Mesendoderm (in vitro differentiated cells): Measurements from ENCODE around the gene CHFR.
"Not testable (repeated sequence)": the region's sequence is repeated elsewhere in the genome, so short reads cannot be mapped to it uniquely, and the experiment has no call there.

ENCODE experiments used
- DNase-seq: peaks from one replicate; pipeline ENCODE4 v3.0.0; 2013
- H2AK5ac ChIP-seq: 2 replicates; pipeline ENCODE4 v1.6.1; 2013; ENCODE audit warnings: low read length, inconsistent platforms
- H2BK120ac ChIP-seq: 2 replicates; pipeline ENCODE4 v1.6.1; 2013; ENCODE audit warnings: low read depth, mild to moderate bottlenecking, low read length, moderate library complexity, mixed read lengths
- H2BK15ac ChIP-seq: replicated peaks from 2 replicates; pipeline ENCODE4 v1.6.1; 2013; ENCODE audit warnings: low read depth, mild to moderate bottlenecking, moderate library complexity
- H2BK5ac ChIP-seq: 2 replicates; pipeline ENCODE4 v1.6.1; 2013; ENCODE audit warnings: low read length, inconsistent platforms
- H3K18ac ChIP-seq: 2 replicates; pipeline ENCODE4 v1.6.1; 2013; ENCODE audit warnings: mild to moderate bottlenecking, low read length, mixed read lengths
- H3K23ac ChIP-seq: one replicate; pipeline ENCODE4 v1.6.1; 2013; ENCODE audit warnings: low read length
- H3K27ac ChIP-seq: 2 replicates; pipeline ENCODE4 v1.5.1; 2013; ENCODE audit warnings: low read depth, mild to moderate bottlenecking, inconsistent platforms, low read length, moderate library complexity
- H3K27me3 ChIP-seq: 2 replicates; pipeline ENCODE4 v1.6.1; 2013; ENCODE audit warnings: low read length, control low read depth, mild to moderate bottlenecking, inconsistent platforms; ENCODE audit not compliant: insufficient read depth, poor library complexity
- H3K36me3 ChIP-seq: 2 replicates; pipeline ENCODE4 v1.6.1; 2013; ENCODE audit warnings: low read length, inconsistent platforms; ENCODE audit not compliant: control insufficient read depth, insufficient read depth
- H3K4ac ChIP-seq: one replicate; pipeline ENCODE4 v1.6.1; 2013; ENCODE audit warnings: low read depth, mild to moderate bottlenecking, low read length, moderate library complexity
- H3K4me1 ChIP-seq: 2 replicates; pipeline ENCODE4 v1.6.1; 2013; ENCODE audit warnings: low read depth, low read length, inconsistent platforms; ENCODE audit not compliant: control insufficient read depth
- H3K4me2 ChIP-seq: 2 replicates; pipeline ENCODE4 v1.6.1; 2013; ENCODE audit warnings: low read length
- H3K4me3 ChIP-seq: 2 replicates; pipeline ENCODE4 v1.5.1; 2013; ENCODE audit warnings: mild to moderate bottlenecking, low read length
- H3K56ac ChIP-seq: one replicate; pipeline ENCODE4 v1.6.1; 2013; ENCODE audit warnings: low read length
- H3K79me1 ChIP-seq: 2 replicates; pipeline ENCODE4 v1.6.1; 2013; ENCODE audit warnings: low read length, inconsistent platforms
- H3K79me2 ChIP-seq: 2 replicates; pipeline ENCODE4 v1.6.1; 2013; ENCODE audit warnings: mild to moderate bottlenecking, low read length; ENCODE audit not compliant: control insufficient read depth, insufficient read depth
- H3K9ac ChIP-seq: 2 replicates; pipeline ENCODE4 v1.6.1; 2013; ENCODE audit warnings: low read length, inconsistent platforms
- H4K5ac ChIP-seq: one replicate; pipeline ENCODE4 v1.6.1; 2013; ENCODE audit warnings: low read length
- H4K8ac ChIP-seq: one replicate; pipeline ENCODE4 v1.6.1; 2013; ENCODE audit warnings: low read depth, mild to moderate bottlenecking, control low read depth, low read length, moderate library complexity
- WGBS: extraction: QIAGEN DNeasy Blood & Tissue Kit; methylation state at CpG from one replicate; pipeline ENCODE4 v1.1.7; 2013; ENCODE audit warnings: low lambda C conversion rate, missing lambda C conversion rate; ENCODE audit not compliant: insufficient coverage; ENCODE audit errors: extremely low coverage; 5-methylcytosine and 5-hydroxymethylcytosine counted together

Gene CHFR

DNA sequence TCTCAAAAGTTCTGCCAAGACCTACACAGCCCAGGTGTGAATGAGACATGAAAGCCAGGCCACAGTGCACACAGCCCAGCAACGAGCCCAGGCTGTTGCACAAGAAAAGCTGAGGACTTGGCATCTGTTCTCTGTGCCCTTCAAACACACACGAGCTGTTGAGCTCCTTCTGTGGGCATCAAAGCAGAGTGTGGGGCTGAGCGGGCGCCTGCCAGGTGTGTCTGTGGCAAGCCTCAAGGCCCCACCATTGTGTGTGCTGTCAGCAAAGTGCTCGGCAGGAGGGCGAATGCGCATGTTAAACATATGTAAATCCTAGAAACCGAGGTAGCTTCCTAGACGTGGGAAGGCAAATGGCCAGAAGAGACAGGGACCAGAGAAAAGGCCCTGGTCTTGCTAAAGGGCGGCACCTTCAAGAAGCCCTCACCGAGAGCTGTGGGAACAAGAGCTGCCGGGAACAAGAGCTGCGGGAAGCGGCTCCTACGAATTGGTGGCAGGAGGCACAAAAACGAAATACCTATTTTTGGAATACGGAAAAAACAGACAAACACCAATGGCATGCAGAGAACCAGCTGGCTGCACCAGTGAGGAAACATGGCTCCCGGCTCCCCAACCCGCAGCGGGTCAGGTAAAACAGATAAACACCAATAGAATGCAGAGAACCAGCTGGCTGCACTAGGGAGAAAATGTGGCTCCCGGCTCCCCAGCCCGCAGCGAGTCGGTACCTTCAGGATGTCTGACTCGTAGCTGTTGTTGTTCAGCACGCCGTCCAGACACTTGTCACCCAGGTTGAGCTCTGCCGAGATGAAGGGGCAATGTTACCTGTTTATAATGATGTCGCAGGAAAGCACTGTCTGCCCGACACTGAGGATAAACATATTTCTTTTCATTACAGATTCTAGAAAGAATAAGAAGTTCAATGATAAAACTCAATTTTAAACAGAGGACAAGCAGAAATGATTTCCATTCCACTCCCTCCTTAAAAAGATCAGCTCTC is 39.7 kb downstream of the CHFR start:
- no peak overlapping the region for H2AK5ac ChIP-seq
- H3K79me2 ChIP-seq, result no peaks in the 10 kb centered on the region
- H4K5ac ChIP-seq, result no peak overlapping the region
- H4K8ac ChIP-seq, result no peak overlapping the region
- H3K36me3 ChIP-seq, result peaks cover 12% of the 10 kb centered on the region
- H3K9ac ChIP-seq, result no peak overlapping the region
- no peak overlapping the region for H2BK120ac ChIP-seq
- WGBS, result no CpG with 5 or more reads among the region's 30 CpGs
- no peak overlapping the region for H2BK15ac ChIP-seq
- peak overlapping the region; percentile 49 for H3K56ac ChIP-seq
- no peak overlapping the region for H2BK5ac ChIP-seq
- peak; percentile 74 for DNase-seq
- H3K27me3 ChIP-seq, result no peaks in the 10 kb centered on the region
- H3K4ac ChIP-seq, result no peak overlapping the region
- H3K18ac ChIP-seq, result no peak overlapping the region
- H3K4me2 ChIP-seq, result no peak overlapping the region
- H3K23ac ChIP-seq, result no peak overlapping the region
- no peak overlapping the region for H3K27ac ChIP-seq
- no peaks in the 10 kb centered on the region for H3K4me1 ChIP-seq
- H3K4me3 ChIP-seq, result no peak overlapping the region
- H3K79me1 ChIP-seq, result no peaks in the 10 kb centered on the region

DNA sequence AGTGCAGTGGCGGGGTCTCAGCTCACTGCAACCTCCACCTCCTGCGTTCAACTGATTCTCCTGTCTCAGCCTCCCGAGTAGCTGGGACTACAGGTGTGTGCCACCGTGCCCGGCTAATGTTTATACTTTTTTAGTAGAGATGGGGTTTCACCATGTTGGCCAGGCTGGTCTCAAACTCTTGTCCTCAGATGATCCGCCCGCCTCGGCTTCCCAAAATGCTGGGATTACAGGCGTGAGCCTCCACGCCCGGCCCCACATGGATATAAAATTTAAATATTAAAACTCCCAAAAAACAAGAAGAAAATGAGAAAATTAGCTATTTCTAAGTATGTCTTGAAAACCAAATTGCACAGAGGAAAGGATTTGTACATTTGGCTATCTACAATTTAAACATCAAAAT is 42.7 kb downstream of the CHFR start:
- not testable (repeated sequence) for H3K27ac ChIP-seq, H3K18ac ChIP-seq, H4K5ac ChIP-seq, H3K79me1 ChIP-seq, H3K4me1 ChIP-seq, H2AK5ac ChIP-seq, H2BK120ac ChIP-seq, H3K4me3 ChIP-seq, H3K9ac ChIP-seq, DNase-seq, H3K56ac ChIP-seq, H3K4ac ChIP-seq, H3K23ac ChIP-seq, H3K27me3 ChIP-seq, H3K4me2 ChIP-seq, H2BK5ac ChIP-seq, H3K79me2 ChIP-seq, H4K8ac ChIP-seq, H2BK15ac ChIP-seq
- no CpG with 5 or more reads among the region's 11 CpGs for WGBS
- H3K36me3 ChIP-seq, result peaks cover 11% of the 10 kb centered on the region

DNA sequence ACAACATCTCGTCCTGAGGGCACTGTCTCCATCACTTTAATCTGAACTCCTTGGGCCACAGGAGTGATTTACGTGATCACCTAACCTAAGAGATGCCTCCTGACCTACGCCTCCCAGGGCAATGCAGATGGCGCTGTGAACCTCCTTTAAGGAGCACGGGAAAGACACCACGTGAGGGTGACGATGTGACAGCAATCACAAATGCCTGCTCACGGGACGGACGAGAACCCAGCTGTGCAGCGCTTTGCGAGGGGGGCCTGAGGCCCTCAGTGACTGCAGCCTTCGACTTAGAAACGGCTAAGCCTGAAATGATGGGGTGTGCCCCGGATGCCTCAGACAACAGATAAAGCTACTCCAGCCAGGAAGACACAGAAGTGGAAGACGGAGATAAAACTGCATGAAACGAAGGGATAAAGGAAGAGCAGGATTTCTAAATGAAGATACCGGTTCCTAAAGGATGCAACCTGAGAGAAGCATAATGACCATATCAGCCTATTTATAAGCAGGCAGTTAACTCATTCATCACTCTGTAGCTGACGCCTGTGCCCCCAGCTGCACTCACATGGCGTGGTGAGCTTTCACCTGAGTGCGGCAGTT is 44.9 kb downstream of the CHFR start:
- Histone ChIP-seq H3K4ac (no peak overlapping the region), H3K27ac (no peak overlapping the region), H2BK120ac (no peak overlapping the region), H3K36me3 (peaks cover 11% of the 10 kb centered on the region), H3K4me2 (no peak overlapping the region), H2BK5ac (no peak overlapping the region), H3K56ac (no peak overlapping the region), H2BK15ac (no peak overlapping the region), H3K18ac (no peak overlapping the region), H3K4me3 (no peak overlapping the region), H3K23ac (no peak overlapping the region), H3K79me1 (no peaks in the 10 kb centered on the region), H4K5ac (no peak overlapping the region), H3K9ac (no peak overlapping the region), H3K79me2 (no peaks in the 10 kb centered on the region), H3K4me1 (no peaks in the 10 kb centered on the region), H4K8ac (no peak overlapping the region), H2AK5ac (no peak overlapping the region), H3K27me3 (no peaks in the 10 kb centered on the region)
- DNase-seq, result no peak
- no CpG with 5 or more reads among the region's 21 CpGs for WGBS

DNA sequence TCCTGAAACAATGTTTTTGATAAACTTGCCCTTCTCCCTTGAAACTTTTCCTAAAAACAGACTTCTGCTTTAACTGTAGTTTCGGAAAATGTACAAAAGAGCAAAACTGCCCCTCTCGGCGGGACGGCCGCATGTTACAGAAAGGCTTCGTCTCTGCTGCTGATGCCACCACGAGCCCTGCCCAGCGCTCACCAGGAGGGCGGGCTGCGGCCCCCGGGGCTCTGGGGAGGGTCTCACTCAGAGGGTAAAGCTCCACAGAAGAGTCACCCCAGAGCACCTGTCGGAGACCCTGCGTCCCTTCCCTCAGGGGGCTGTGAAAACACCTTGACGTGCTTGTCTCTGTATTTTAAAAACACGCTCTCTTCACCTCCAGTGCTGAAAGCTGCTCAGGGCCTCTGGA is 46.3 kb downstream of the CHFR start:
- H3K9ac ChIP-seq, result no peak overlapping the region
- no peaks in the 10 kb centered on the region for H3K79me1 ChIP-seq
- H3K4ac ChIP-seq, result no peak overlapping the region
- no peak overlapping the region for H3K4me2 ChIP-seq
- H3K36me3 ChIP-seq, result peaks cover 8% of the 10 kb centered on the region
- DNase-seq, result no peak
- H3K4me3 ChIP-seq, result no peak overlapping the region
- no peaks in the 10 kb centered on the region for H3K4me1 ChIP-seq
- H4K8ac ChIP-seq, result no peak overlapping the region
- H3K23ac ChIP-seq, result no peak overlapping the region
- no CpG with 5 or more reads among the region's 15 CpGs for WGBS
- H2AK5ac ChIP-seq, result no peak overlapping the region
- no peak overlapping the region for H3K18ac ChIP-seq
- H2BK15ac ChIP-seq, result no peak overlapping the region
- no peak overlapping the region for H3K27ac ChIP-seq
- H2BK120ac ChIP-seq, result no peak overlapping the region
- no peaks in the 10 kb centered on the region for H3K79me2 ChIP-seq
- H4K5ac ChIP-seq, result no peak overlapping the region
- H2BK5ac ChIP-seq, result no peak overlapping the region
- H3K27me3 ChIP-seq, result no peaks in the 10 kb centered on the region
- H3K56ac ChIP-seq, result no peak overlapping the region

DNA sequence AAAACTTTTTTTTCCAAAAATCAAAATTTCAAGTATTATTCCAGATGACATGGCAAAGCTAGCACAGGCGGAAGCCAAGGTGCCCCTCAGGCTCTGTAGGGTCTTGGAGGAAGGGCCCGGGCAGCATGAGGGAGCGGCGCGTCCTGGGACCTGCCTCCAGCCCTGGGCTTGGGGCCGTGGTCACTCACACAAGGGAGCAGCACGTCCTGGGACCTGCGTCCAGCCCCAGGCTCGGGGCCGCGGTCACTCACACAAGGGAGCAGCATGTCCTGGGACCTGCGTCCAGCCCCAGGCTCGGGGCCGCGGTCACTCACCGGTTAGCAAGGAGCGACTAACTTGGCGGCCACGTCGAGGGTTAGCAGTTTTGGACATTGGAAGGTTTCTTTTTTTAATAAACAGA is 46.9 kb downstream of the CHFR start:
- Histone ChIP-seq H2BK5ac (no peak overlapping the region), H3K36me3 (peaks cover 8% of the 10 kb centered on the region), H3K4me1 (no peaks in the 10 kb centered on the region)

More for the DNA sequence above, 46.9 kb downstream of the CHFR start:
- Histone ChIP-seq H3K4ac (no peak overlapping the region), H3K27ac (no peak overlapping the region), H4K5ac (no peak overlapping the region), H3K79me2 (no peaks in the 10 kb centered on the region), H2BK15ac (no peak overlapping the region), H4K8ac (no peak overlapping the region), H3K56ac (no peak overlapping the region), H3K18ac (no peak overlapping the region), H3K9ac (no peak overlapping the region), H3K23ac (no peak overlapping the region), H3K4me3 (no peak overlapping the region), H3K79me1 (no peaks in the 10 kb centered on the region), H2BK120ac (no peak overlapping the region), H3K4me2 (no peak overlapping the region), H2AK5ac (no peak overlapping the region), H3K27me3 (no peaks in the 10 kb centered on the region)
- no peak for DNase-seq
- no CpG with 5 or more reads among the region's 20 CpGs for WGBS
